Nucleus accumbens (tissue), 56 donors: ENCODE measurements around the gene GNAT2.

Experiments
- DNase-seq, 56 donors: peaks; one replicate each; lab custom pipeline; 2025; lab: John Stamatoyannopoulos, UW

The GNAT2 gene

DNA sequence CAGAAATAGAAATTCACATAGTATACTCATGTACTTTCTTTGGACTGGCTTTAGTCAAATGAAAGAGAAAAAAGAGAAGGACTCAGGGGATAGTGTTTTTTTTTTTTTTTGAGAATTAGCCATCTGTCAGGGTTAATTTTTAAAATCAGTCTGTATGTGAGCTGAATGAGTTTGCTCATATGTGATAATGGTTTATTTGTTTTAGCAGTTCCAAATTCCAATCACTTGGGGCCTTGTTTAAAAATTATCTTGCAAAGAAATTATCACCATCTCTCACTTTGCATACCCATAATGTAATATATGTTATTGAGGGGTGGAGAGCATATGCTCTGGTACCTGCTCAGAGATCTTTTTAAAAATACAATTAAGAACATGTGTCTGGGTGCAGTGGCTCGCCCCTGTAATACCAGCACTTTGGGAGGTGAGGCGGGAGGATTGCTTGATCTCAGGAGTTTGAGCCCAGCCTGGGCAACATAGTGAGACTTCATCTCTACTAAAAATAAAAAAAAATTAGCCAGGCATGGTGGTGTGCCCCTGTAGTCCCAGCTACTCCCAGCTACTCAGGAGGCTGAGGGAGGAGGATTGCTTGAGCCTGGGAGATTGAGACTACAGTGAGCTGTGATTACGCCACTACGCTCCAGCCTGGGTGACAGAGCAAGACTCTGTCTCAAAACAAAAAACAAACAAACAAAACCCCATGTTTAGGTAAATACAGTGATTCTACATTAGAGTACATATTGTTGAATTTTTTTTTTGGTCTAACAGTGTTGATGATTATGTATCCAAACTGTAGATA is 51.3 kb downstream of the GNAT2 start:
- DNase-seq = no peak

DNA sequence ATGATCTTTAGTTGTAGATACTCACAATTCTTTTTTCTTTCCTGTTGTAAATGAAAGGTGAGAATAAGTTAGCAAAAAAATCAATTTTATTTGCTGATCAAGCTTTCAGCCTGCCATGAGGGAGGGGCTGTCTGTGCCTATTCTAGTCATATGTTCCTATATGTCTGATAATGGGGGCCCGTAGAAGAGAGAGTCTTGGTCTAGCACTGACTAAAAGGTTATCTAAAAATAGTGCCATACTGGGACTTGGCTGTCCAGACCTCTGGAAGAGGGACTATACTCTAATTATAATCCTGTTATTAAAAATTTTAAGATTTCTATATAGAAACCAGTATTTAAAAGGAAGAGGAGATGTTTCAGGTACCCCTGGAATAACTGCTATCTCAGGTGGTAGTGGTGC is 52.4 kb downstream of the GNAT2 start:
- no peak for DNase-seq

DNA sequence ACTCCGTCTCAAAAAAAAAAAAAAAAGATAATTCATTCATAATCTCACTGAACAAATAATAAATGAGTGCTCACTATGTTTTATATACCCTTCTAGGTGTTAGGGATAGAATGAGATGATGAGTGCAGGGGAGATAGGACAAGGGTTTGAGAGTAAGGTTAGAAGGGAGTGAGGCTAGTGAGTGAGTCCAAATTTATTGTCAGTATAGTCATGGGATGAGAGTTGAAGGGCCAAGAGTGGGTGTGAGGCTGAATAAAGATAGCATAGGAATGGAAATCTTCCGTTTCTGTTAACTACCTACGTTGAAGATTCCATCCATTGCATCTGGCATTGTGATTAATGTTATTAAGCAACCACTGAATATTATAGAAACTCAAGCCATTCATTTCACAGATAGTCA is 54.2 kb downstream of the GNAT2 start:
- no peak for DNase-seq

DNA sequence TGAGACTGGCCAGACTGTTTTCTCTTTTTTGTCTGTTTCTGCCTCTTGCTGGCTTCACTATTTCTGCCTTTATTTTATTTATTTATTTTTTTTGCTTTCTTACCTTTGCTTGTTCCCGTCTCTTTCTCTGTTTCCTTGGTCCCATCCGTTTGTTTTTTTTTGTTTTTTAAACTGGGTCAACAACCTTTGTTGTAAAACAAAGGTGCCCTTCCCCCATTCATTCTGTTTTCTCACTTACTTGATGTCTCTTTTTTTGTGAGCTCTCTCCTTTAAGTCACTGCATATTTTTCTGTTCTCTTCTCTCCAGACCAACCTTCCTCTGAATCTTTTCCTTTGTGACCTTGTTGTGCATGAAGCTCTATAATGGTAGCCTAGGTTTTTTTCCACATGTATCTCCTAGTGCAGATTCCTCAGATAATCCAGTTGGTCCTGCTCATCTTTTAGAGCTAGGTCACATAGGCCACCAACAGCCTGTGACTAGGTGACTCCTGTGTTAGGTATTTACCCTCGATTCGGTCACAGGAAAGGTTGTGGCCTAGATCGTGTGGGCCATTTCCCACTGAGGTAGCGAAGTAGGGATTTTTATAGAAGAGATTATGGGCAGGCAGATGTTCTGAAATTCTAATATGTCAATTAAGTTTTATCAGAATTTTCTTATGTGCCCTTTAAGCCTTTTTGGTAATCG is 55.1 kb downstream of the GNAT2 start:
- no peak for DNase-seq

DNA sequence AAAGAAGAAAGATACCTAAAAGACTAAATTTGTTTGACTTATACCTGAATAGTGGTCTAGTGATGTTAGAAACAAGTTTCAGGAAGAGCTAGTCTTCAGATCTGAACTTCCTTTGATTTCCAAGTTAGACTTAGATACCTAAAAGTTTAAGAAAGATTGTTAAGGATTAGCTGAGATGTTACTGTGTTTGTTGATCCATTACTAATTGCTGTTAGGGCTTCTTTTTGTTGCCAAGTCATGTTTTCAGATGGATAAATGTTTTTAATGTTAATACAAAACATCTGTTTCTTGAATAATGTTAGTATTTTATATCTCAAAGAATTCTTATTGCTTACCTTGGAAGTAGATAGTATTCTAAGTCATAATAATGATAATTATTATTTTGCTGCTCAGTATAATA is 59.4 kb downstream of the GNAT2 start:
- DNase-seq = no peak

DNA sequence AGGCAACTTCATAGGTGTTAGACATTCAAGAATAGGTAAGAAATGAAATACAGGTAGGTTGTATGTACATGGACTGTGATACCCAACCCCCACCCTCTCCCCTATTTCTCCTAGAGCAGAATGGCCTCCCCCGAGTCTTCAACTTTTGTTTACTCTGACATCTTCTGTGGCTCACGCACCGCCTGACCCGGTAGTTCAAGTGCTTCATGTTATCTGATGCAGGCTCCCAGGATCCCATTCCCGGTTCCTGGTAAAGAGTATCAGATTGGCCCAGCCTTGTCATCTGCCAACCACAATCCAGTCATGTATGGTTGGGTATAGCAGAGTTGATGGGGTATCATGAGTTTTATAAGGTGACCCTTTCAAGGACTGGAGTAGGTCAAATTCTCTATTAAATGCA is 61.9 kb downstream of the GNAT2 start:
- DNase-seq = no peak

DNA sequence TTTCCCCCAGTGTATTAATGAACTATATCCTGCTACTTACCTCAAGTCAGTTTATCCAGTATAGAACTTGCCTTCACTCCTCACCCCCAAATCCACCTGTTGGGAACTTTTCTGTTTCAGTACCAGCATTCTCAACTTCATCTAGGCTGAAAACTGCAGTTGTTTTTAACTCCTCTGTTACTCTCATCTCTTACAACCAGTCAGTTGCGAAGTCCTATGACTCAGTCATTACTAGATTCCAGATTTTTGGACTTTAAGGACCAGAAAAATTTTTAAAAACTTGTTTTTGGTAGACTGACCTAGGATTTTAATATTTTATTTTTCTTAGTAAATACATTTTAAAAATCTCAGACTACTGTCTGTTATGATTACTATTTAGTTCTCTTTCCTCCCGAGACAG is 62.9 kb downstream of the GNAT2 start:
- DNase-seq = no peak
